CD14-positive monocyte (primary cell): ENCODE results near the gene NRP2. TPM values are rescaled to one million over a fixed set of nuclear protein-coding genes. Genes with fewer than 3 reads are reported as not detected.

Experiments used
- DNase-seq, 3 donors: peaks; one replicate each; pipeline ENCODE4 v3.0.0-alpha.2; 2011 to 2022
- H2AFZ ChIP-seq: 2 replicates; pipeline ENCODE4 v1.6.0; 2012; ENCODE audit warnings: mild to moderate bottlenecking, low read depth, low read length, inconsistent platforms; ENCODE audit not compliant: insufficient read depth, poor library complexity, severe bottlenecking
- H3K27ac ChIP-seq, 2 donors: 1 replicate in 1 of 2; 2 replicates in 1 of 2; pipeline ENCODE4 v1.5.1; 2012 to 2013; ENCODE audit warnings: low read length in 2 of 2, control low read depth in 1 of 2, inconsistent platforms in 1 of 2, low read depth in 1 of 2, mild to moderate bottlenecking in 1 of 2
- H3K27me3 ChIP-seq, 2 donors: one replicate each; pipeline versions ENCODE4 v1.6.0 to v1.6.1; 2011 to 2013; ENCODE audit warnings: low read length in 2 of 2; ENCODE audit not compliant: control insufficient read depth in 2 of 2, insufficient read depth in 2 of 2
- H3K36me3 ChIP-seq, 2 donors: replicated peaks in 1 of 2; 1 replicate in 1 of 2; 2 replicates in 1 of 2; pipeline versions ENCODE4 v1.5.1 to v1.6.1; 2012 to 2013; ENCODE audit warnings: low read length in 2 of 2, control low read depth in 1 of 2, inconsistent platforms in 1 of 2, mild to moderate bottlenecking in 1 of 2; ENCODE audit not compliant: insufficient read depth in 2 of 2, control insufficient read depth in 1 of 2
- H3K4me1 ChIP-seq, 2 donors: 1 replicate in 1 of 2; 2 replicates in 1 of 2; pipeline versions ENCODE4 v1.5.1 to v1.6.1; 2012 to 2013; ENCODE audit warnings: low read length in 2 of 2, control low read depth in 1 of 2, inconsistent platforms in 1 of 2, mild to moderate bottlenecking in 1 of 2, moderate library complexity in 1 of 2; ENCODE audit not compliant: insufficient read depth in 2 of 2, control insufficient read depth in 1 of 2
- H3K4me2 ChIP-seq: replicated peaks from 2 replicates; pipeline ENCODE3; 2012; ENCODE audit warnings: low read length, moderate library complexity, mild to moderate bottlenecking; ENCODE audit not compliant: poor library complexity, severe bottlenecking; ENCODE audit errors: extremely low read depth
- H3K4me3 ChIP-seq, 3 experiments: fragments of 200-600 bp in 1 of 3; sonication (generic) in 1 of 3; replicated peaks in 1 of 3; 1 replicate in 2 of 3; 2 replicates in 1 of 3; pipeline ENCODE4 v1.5.1; 2011 to 2013; ENCODE audit warnings: low read length in 3 of 3, mild to moderate bottlenecking in 3 of 3, control low read depth in 2 of 3, low read depth in 2 of 3, inconsistent platforms in 1 of 3, moderate library complexity in 1 of 3
- H3K79me2 ChIP-seq: 2 replicates; pipeline ENCODE4 v1.6.0; 2012; ENCODE audit warnings: mild to moderate bottlenecking, control low read depth, inconsistent platforms, low read length, moderate library complexity; ENCODE audit not compliant: insufficient read depth
- H3K9ac ChIP-seq: 2 replicates; pipeline ENCODE4 v1.6.0; 2017; ENCODE audit warnings: low read length, mild to moderate bottlenecking; ENCODE audit not compliant: insufficient read depth, poor library complexity, severe bottlenecking
- H3K9me3 ChIP-seq, 2 donors: replicated peaks in 1 of 2; 1 replicate in 1 of 2; 2 replicates in 1 of 2; pipeline versions ENCODE4 v1.5.1 to v1.6.1; 2012 to 2013; ENCODE audit warnings: low read length in 2 of 2, control low read depth in 1 of 2; ENCODE audit not compliant: control insufficient read depth in 1 of 2, insufficient read depth in 1 of 2
- H4K20me1 ChIP-seq: 2 replicates; pipeline ENCODE4 v1.6.0; 2012; ENCODE audit warnings: mild to moderate bottlenecking, low read length, control low read depth, moderate library complexity; ENCODE audit not compliant: insufficient read depth
- H3K27ac Mint-ChIP-seq, 7 donors: one replicate each; pipeline ENCODE4 v1.8.0; 2020; ENCODE audit warnings: mild to moderate bottlenecking in 7 of 7, mixed read lengths in 7 of 7, moderate library complexity in 6 of 7, inconsistent platforms in 2 of 7
- H3K27me3 Mint-ChIP-seq, 3 donors: one replicate each; pipeline ENCODE4 v1.8.0; 2021 to 2022; ENCODE audit warnings: low read depth in 3 of 3, mild to moderate bottlenecking in 3 of 3, mixed read lengths in 3 of 3, moderate library complexity in 3 of 3, inconsistent platforms in 1 of 3
- H3K36me3 Mint-ChIP-seq, 2 donors: one replicate each; pipeline ENCODE4 v1.8.0; 2020; ENCODE audit warnings: mixed read lengths in 2 of 2, inconsistent platforms in 1 of 2, mild to moderate bottlenecking in 1 of 2
- H3K4me1 Mint-ChIP-seq: one replicate; pipeline ENCODE4 v1.8.0; 2020; ENCODE audit warnings: mild to moderate bottlenecking, mixed read lengths
- H3K4me3 Mint-ChIP-seq, 2 donors: one replicate each; pipeline ENCODE4 v1.8.0; 2020; ENCODE audit warnings: mild to moderate bottlenecking in 2 of 2, mixed read lengths in 2 of 2, moderate library complexity in 1 of 2
- H3K9me3 Mint-ChIP-seq, 7 donors: one replicate each; pipeline ENCODE4 v1.8.0; 2020 to 2022; ENCODE audit warnings: mixed read lengths in 7 of 7, mild to moderate bottlenecking in 6 of 7, moderate library complexity in 6 of 7, inconsistent platforms in 2 of 7
- CTCF ChIP-seq: fragments of 200-600 bp; IDR thresholded peaks from one replicate; pipeline ENCODE4 v1.8.0; 2022; ENCODE audit warnings: antibody characterized with exemption, mild to moderate bottlenecking
- WGBS: methylation state at CpG from one replicate; pipeline ENCODE4 v1.1.5; 2013; ENCODE audit warnings: missing lambda C conversion rate; ENCODE audit not compliant: insufficient coverage; 5-methylcytosine and 5-hydroxymethylcytosine counted together
- intact Hi-C, 2 donors: fragments of 100-400 bp; cut with micrococcal nuclease; formaldehyde crosslinking; loops; one replicate each; pipeline versions ENCODE4 v1.15.0 to v1.15.1; 2023
- polyA plus RNA-seq, 3 donors: library from polyadenylated mRNA; depleted of rRNA in 1 of 3; unstranded in 2 of 3; stranded (reverse) in 1 of 3; fragments of 300-500 nt in 2 of 3; fragments of >200 nt in 1 of 3; fragmentation: Illumina TruSeq in 2 of 3; gene quantifications; 1 replicate in 2 of 3; 2 replicates in 1 of 3; pipeline ENCODE4 v1.2.3, GENCODE V29; 2012 to 2021

The NRP2 gene
- polyA plus RNA-seq, 3 donors = 0.97 to 3.3 (median 1.6) TPM

GRCh38 chr2:205739620-205740019, 57.3 kb downstream of the NRP2 start:
- H3K27me3 ChIP-seq = no peaks in the 10 kb centered on the region
- peaks cover 4% of the 10 kb centered on the region for H3K4me1 Mint-ChIP-seq
- H3K27me3 Mint-ChIP-seq = peaks cover 0 to 9% (median 0%) of the 10 kb centered on the region in 3 donors
- no peak overlapping the region for H3K4me3 Mint-ChIP-seq
- WGBS = no CpG with 5 or more reads among the region's 1 CpG
- H3K27ac ChIP-seq = no peak overlapping the region
- no peak for TF ChIP-seq CTCF
- DNase-seq = no peak
- H3K9ac ChIP-seq = no peak overlapping the region
- H2AFZ ChIP-seq = no peak overlapping the region
- H3K36me3 Mint-ChIP-seq = no peaks in the 10 kb centered on the region
- no peaks in the 10 kb centered on the region for H3K9me3 Mint-ChIP-seq
- no peaks in the 10 kb centered on the region for H3K4me1 ChIP-seq
- no peak overlapping the region for H3K4me2 ChIP-seq
- no peaks in the 10 kb centered on the region for H4K20me1 ChIP-seq
- H3K27ac Mint-ChIP-seq = no peak overlapping the region
- H3K4me3 ChIP-seq = no peak overlapping the region
- no peaks in the 10 kb centered on the region for H3K36me3 ChIP-seq
- H3K9me3 ChIP-seq = no peaks in the 10 kb centered on the region
- intact Hi-C loops = loop anchor here (10.0 kb wide), 1 partner anchor 55 kb away; the partner anchor contains the start of gene NRP2 (in 2 of the 2)
- H3K79me2 ChIP-seq = no peaks in the 10 kb centered on the region

- intact Hi-C loops = no loop called here
- Histone ChIP-seq H3K9me3 (no peaks in the 10 kb centered on the region), H3K9ac (no peak overlapping the region), H3K4me2 (no peak overlapping the region), H3K27me3 (no peaks in the 10 kb centered on the region), H4K20me1 (no peaks in the 10 kb centered on the region), H3K36me3 (no peaks in the 10 kb centered on the region), H2AFZ (no peak overlapping the region), H3K4me3 (no peak overlapping the region), H3K27ac (no peak overlapping the region), H3K79me2 (no peaks in the 10 kb centered on the region), H3K4me1 (no peaks in the 10 kb centered on the region)
- no peak for DNase-seq
- TF ChIP-seq CTCF = no peak
- Mint-ChIP-seq H3K27me3 (peaks cover 0 to 9% (median 4%) of the 10 kb centered on the region in 3 donors), H3K4me1 (peaks cover 2% of the 10 kb centered on the region), H3K4me3 (no peak overlapping the region), H3K36me3 (no peaks in the 10 kb centered on the region), H3K27ac (no peak overlapping the region), H3K9me3 (no peaks in the 10 kb centered on the region)
- WGBS = 97% methylated on average over 4 of the region's 8 CpGs
Measured at GRCh38 chr2:205740381-205740780, 58.1 kb downstream of the NRP2 start.
